ENCODE results near the gene TTC8. TPM values are rescaled to one million over a fixed set of nuclear protein-coding genes. Genes with fewer than 3 reads are reported as not detected.

Gene TTC8
- total RNA-seq, 1 donor from 2014 or later = 9.0 TPM

- no peak for FAIRE-seq
- no peak for TF ChIP-seq CTCF (IDR thresholded peaks at IDR 0.05; ENCODE audit: insufficient read depth, low read length, severe bottlenecking)
These were observed 24.9 kb upstream of the TTC8 start for GRCh38 chr14:88799522-88799921.

DNA sequence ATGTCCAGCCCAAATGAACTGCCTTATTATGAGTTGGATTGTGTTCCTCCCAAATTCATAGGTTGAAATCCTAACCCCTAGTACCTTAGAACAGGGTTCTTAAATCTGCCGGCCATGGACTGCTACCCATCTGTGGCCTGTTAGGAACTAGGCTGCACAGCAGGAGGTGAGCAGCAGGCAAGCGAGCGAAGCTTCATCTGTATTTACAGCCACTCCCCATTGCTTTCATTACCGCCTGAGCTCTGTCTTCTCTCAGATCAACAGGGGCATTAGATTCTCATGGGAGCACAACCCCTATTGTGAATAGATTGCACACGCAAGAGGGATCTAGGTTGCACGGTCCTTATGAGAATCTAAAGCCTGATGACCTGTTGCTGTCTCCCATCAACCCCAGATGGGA lies 21.9 kb upstream of the TTC8 start:
- no peak for TF ChIP-seq CTCF (IDR thresholded peaks at IDR 0.05; ENCODE audit: insufficient read depth, low read length, severe bottlenecking)
- H3K4me3 ChIP-seq (ENCODE audit: low read depth, low read length) = no peak overlapping the region
- FAIRE-seq = no peak
- H3K27me3 ChIP-seq (ENCODE audit: control insufficient read depth, insufficient read depth, low read length) = no peaks in the 10 kb centered on the region
- H3K36me3 ChIP-seq (ENCODE audit: control insufficient read depth, insufficient read depth, low read length) = no peaks in the 10 kb centered on the region
- DNase-seq (ENCODE audit: low read depth) = no peak

More at GRCh38 chr14:88799522-88799921, 24.9 kb upstream of the TTC8 start:
- no peak for DNase-seq (ENCODE audit: low read depth)
- Histone ChIP-seq H3K4me3 (ENCODE audit: low read depth, low read length) (no peak overlapping the region), H3K27me3 (ENCODE audit: control insufficient read depth, insufficient read depth, low read length) (no peaks in the 10 kb centered on the region), H3K36me3 (ENCODE audit: control insufficient read depth, insufficient read depth, low read length) (no peaks in the 10 kb centered on the region)

DNA sequence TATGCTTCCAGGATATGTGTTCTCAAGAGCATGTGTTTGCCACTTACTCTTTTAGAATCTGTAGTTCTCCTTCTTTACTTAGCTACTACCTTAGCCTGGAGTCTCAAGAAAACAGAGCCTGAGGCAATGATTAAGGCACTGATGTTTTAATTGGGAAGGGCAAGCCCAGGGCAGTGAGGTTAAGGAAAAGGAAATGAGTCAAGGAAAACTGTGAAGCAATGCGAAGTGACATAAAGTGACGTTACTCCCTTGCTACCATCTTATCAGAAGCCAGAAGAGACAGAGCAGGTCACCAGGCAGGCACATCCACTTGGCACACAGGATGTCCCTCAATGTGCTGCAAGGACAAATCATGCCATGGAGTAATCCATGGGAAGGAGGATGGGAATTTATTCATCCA lies 20.4 kb upstream of the TTC8 start:
- DNase-seq (ENCODE audit: low read depth) (peak; percentile 27), FAIRE-seq (peak; percentile 72)
- H3K4me3 ChIP-seq (ENCODE audit: low read depth, low read length) = no peak overlapping the region
- no peaks in the 10 kb centered on the region for H3K27me3 ChIP-seq (ENCODE audit: control insufficient read depth, insufficient read depth, low read length)
- no peaks in the 10 kb centered on the region for H3K36me3 ChIP-seq (ENCODE audit: control insufficient read depth, insufficient read depth, low read length)
- TF ChIP-seq CTCF (IDR thresholded peaks at IDR 0.05; ENCODE audit: insufficient read depth, low read length, severe bottlenecking) = no peak

GRCh38 chr14:88804477-88804876 lies 20.0 kb upstream of the TTC8 start:
- FAIRE-seq (no peak), DNase-seq (ENCODE audit: low read depth) (no peak)
- TF ChIP-seq CTCF (IDR thresholded peaks at IDR 0.05; ENCODE audit: insufficient read depth, low read length, severe bottlenecking) = no peak
- H3K4me3 ChIP-seq (ENCODE audit: low read depth, low read length) = no peak overlapping the region
- H3K27me3 ChIP-seq (ENCODE audit: control insufficient read depth, insufficient read depth, low read length) = no peaks in the 10 kb centered on the region
- H3K36me3 ChIP-seq (ENCODE audit: control insufficient read depth, insufficient read depth, low read length) = no peaks in the 10 kb centered on the region

GRCh38 chr14:88808359-88808758 lies 16.1 kb upstream of the TTC8 start:
- Histone ChIP-seq H3K4me3 (ENCODE audit: low read depth, low read length) (no peak overlapping the region), H3K36me3 (ENCODE audit: control insufficient read depth, insufficient read depth, low read length) (no peaks in the 10 kb centered on the region), H3K27me3 (ENCODE audit: control insufficient read depth, insufficient read depth, low read length) (no peaks in the 10 kb centered on the region)
- no peak for DNase-seq (ENCODE audit: low read depth)
- no peak for FAIRE-seq
- TF ChIP-seq CTCF (IDR thresholded peaks at IDR 0.05; ENCODE audit: insufficient read depth, low read length, severe bottlenecking) = no peak

DNA sequence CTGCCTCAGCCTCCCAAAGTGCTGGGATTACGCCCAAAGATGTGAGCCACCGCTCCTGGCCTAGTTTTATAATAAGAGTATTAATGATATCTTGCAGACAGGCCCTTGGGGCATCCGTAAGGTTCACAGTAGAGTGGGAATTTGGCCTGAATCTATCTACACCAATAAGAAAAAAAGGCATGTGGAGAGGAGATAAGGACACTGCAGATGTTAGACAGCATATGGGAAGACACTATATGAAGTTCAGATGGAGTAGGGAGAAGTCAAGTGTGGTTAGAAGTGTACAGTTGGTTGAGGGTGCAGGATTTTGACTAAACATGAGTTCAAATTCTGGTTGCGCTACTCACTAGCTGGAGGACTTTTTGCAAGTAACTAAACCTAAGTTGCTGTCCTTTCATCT lies 8.5 kb upstream of the TTC8 start:
- no peaks in the 10 kb centered on the region for H3K36me3 ChIP-seq (ENCODE audit: control insufficient read depth, insufficient read depth, low read length)
- no peak for DNase-seq (ENCODE audit: low read depth)
- H3K27me3 ChIP-seq (ENCODE audit: control insufficient read depth, insufficient read depth, low read length) = no peaks in the 10 kb centered on the region
- H3K4me3 ChIP-seq (ENCODE audit: low read depth, low read length) = no peak overlapping the region
- TF ChIP-seq CTCF (IDR thresholded peaks at IDR 0.05; ENCODE audit: insufficient read depth, low read length, severe bottlenecking) = no peak
- no peak for FAIRE-seq

Data from bronchial epithelial cell (primary cell).